Left ventricle myocardium superior (tissue), 1 donor: ENCODE data around the gene IQCB1. TPM values are rescaled to one million over a fixed set of nuclear protein-coding genes. Genes with fewer than 3 reads are reported as not detected.
"Not testable (repeated sequence)": the region's sequence is repeated elsewhere in the genome, so short reads cannot be mapped to it uniquely, and the experiment has no call there.

Source experiments
- ATAC-seq: fragments of 200-7000 bp; cut with Tn5 transposase; one replicate; pipeline ENCODE4 v1.9.1; 2020; ENCODE audit warnings: mild to moderate bottlenecking, moderate library complexity
- DNase-seq: peaks from one replicate; pipeline ENCODE4 v3.0.0-alpha.2; 2020
- intact Hi-C: fragments of 100-400 bp; cut with micrococcal nuclease; formaldehyde crosslinking; loops from one replicate; pipeline ENCODE4 v1.11.0; 2022
- long read RNA-seq: library from polyadenylated mRNA; unstranded; transcript quantifications from one replicate; pipeline ENCODE4 v2.0.0, GENCODE V29; 2021
- total RNA-seq: library from RNA; stranded (reverse); fragmentation: NEBNext Ultra II Directional; extraction: Animal tissue kit (Norgen Biotek cat#: 25700); gene quantifications from one replicate; pipeline ENCODE4 v1.2.1, GENCODE V29; 2021
- donor health status: DM: no; HTN: yes; CAD: no; lungs with severe emphysema.

IQCB1 gene, protein sequence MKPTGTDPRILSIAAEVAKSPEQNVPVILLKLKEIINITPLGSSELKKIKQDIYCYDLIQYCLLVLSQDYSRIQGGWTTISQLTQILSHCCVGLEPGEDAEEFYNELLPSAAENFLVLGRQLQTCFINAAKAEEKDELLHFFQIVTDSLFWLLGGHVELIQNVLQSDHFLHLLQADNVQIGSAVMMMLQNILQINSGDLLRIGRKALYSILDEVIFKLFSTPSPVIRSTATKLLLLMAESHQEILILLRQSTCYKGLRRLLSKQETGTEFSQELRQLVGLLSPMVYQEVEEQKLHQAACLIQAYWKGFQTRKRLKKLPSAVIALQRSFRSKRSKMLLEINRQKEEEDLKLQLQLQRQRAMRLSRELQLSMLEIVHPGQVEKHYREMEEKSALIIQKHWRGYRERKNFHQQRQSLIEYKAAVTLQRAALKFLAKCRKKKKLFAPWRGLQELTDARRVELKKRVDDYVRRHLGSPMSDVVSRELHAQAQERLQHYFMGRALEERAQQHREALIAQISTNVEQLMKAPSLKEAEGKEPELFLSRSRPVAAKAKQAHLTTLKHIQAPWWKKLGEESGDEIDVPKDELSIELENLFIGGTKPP
- total RNA-seq, result 6.3 TPM
- long read RNA-seq, transcript IQCB1-201 (15 exons, 2,594 nt), result major isoform, 10 of 19 reads
- long read RNA-seq, partial matches to known transcripts, result 2 of 19 reads
- long read RNA-seq, other reads (novel, unspliced or antisense), result 6 of 19 reads

DNA sequence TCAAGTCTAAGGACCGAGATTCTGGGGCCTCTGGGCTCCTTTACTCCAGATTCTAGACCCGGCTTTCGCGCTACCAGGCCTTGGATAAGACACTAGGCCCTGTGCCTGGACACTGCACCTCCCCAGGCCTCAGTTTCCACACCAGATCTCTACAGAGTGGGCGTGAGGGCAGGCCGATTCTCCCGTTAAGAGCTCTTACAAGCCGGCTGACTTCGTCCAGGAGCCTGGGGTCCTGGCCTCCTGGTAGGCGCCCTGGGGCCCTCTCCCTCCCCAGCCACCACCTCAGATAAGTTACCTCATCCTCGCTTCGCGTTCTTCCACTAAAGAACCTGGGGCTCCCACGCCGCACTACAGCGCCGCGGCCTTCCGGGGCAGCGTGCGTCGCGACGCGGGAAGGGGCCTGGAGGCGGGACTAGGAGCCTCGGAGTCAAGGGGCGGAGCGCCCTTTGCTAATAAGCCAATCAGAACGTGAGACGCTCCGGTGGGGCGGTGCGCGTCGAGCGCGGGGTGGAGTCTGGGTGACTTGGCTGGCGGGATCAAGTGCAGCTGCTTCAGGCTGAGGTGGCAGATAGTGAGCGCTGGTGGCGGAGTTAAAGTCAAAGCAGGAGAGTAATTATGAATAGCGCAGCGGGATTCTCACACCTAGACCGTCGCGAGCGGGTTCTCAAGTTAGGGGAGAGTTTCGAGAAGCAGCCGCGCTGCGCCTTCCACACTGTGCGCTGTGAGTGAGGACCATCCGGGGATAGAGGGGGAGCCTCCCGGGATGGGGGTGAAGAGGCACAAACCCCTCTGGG lies at the start of gene IQCB1, which contains the start of gene EAF2:
Gene IQCB1 (minus strand): TSS at position 390 of the 794 bp plus-strand sequence. CDS start 6,100 bp downstream, outside the sequence.
Gene EAF2 (plus strand): TSS at position 539 of the 794 bp plus-strand sequence. CDS start 77 bp downstream, at position 616.
- DNase-seq (peak; percentile 97), ATAC-seq (peak; percentile 100)
- intact Hi-C loops, result loop anchor here (5.0 kb wide), 1 partner anchor 83 kb away; no protein-coding TSS in a partner anchor

DNA sequence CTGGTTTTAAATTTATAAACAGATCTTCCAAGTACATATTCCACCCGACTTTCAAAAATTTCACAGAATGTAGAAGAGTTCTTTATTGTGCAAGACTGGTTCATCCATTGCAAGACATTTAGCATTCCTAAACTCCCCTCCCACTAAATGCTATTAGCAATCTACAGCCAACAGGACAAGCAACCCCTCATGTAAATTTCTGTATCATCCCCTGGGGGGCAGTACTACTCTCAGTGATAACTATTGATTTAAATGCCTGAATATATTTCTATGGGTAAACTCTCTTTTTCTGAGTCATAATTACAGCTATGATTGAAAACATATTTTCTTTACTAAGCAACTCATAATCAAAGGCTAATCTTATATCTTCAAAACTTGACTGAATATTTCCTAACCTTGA lies 48.6 kb upstream of the IQCB1 start:
- DNase-seq, result no peak
- intact Hi-C loops, result no loop called here
- ATAC-seq, result no peak

DNA sequence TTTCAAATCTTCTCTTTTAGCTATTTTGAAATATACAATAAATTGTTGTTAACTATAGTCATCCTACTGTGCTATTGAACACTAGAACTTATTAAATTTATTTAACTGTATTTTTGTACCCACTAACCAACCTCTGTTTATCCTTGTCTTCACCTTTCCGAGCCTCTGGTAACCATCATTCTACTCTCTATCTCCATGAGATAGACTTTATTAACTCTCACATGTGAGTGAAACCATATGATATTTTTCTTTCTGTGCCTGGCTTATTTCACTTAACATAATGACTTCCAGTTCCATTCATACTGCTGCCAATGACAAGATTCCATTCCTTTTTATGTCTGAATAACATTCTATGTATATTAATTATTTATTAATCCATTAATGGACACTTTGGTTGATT lies 43.6 kb upstream of the IQCB1 start:
- no peak for ATAC-seq
- intact Hi-C loops, result no loop called here
- no peak for DNase-seq

DNA sequence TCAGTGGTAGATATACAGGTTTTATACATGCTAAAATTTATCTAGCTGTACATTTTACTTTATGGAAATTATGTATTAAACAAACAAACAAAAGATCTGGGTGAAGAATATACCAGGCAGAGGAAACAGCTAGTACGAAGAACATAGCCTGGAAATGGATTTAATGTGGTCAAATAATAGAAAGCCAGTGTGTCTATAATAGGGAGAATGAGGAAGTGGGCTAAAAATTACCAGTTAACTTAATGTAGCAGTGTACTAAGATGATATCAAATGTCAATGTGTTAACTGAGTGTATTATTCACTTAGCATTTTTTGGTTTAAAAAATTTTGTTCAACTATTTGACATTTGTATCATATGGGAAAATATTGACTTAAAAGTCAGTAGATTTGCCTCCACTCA lies 36.6 kb upstream of the IQCB1 start:
- intact Hi-C loops, result no loop called here
- ATAC-seq, result no peak
- DNase-seq, result no peak

DNA sequence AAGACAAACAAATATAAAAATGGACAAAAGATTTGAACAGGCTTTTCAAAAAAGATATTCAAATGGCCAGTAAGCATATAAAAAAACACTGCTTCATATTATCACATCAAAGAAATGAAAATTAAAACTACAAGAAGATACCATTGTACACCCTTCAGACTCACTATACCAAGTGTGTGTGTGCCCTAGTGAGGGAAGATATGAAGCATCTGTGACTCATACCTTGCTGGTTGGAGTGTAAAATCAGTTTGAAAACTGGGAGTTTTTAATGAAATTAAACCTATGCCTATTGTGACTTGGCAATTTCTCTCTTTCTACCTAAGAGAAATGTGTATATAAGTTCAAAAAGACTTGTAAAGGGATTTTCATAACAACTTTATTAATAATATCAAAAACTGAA lies 35.9 kb upstream of the IQCB1 start:
- intact Hi-C loops, result no loop called here
- DNase-seq, result no peak
- no peak for ATAC-seq

DNA sequence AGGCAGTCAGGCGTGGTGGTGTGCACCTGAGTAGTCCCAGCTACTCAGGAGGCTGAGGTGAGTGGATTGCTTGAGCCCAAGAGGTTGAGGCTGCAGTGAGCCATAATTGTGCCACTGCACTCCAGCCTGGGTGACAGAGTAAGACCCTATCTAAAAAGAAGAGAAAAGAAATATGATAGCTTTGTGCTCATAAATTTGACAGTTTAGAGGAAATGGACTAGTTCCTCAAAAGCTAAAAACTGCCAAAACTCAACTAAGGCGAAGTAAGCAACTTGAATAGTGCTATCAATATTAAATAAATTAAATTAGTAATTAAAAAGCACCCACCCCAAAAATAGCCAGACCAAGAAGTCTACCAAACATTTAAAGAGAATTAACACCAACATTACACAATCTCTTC lies 34.9 kb upstream of the IQCB1 start:
- ATAC-seq (no peak), DNase-seq (no peak)
- intact Hi-C loops, result no loop called here

DNA sequence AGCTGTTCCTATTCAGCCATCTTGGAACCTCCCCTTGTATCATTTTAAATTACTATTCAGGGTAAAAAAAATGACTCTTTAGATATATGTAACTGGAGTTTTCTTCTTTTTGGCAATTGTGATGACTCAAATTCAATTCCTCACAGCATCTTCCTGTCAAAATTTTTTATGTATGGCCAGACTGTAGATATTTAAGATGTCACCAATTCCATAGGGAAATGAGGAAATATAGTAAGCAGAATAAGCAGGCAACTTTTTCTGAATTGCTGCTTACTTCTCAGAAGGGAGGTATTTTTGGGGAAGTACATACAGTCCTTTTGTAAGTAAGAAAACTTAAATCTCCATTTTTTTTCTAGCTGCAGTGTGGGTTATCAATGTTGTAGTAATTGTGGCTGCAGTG lies 28.9 kb upstream of the IQCB1 start:
- no peak for DNase-seq
- intact Hi-C loops, result no loop called here
- no peak for ATAC-seq

DNA sequence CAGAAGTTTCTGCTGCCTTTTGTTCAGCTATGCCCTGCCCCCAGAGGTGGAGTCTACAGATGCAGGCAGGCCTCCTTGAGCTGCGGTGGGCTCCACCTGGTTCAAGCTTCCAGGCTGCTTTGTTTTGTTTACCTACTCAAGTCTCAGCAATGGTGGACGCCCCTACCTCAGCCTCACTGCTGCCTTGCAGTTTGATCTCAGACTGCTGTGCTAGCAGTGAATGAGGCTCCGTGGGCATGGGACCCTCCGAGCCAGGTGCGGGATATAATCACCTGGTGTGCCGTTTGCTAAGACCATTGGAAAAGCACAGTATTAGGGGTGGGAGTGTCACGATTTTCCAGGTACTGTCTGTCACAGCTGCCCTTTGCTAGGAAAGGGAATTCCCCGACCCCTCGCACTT lies 28.4 kb upstream of the IQCB1 start:
- DNase-seq, intact Hi-C loops, ATAC-seq: not testable (repeated sequence)

DNA sequence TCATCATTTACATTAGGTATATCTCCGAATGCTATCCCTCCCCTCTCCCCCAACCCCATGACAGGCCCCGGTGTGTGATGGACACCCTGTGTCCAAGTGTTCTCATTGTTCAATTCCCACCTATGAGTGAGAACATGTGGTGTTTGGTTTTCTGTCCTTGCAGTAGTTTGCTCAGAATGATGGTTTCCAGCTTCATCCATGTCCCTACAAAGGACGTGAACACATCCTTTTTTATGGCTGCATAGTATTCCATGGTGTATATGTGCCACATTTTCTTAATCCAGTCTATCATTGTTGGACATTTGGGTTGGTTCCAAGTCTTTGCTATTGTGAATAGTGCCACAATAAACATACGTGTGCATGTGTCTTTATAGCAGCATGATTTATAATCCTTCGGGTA lies 22.9 kb upstream of the IQCB1 start:
- DNase-seq, intact Hi-C loops, ATAC-seq: not testable (repeated sequence)

DNA sequence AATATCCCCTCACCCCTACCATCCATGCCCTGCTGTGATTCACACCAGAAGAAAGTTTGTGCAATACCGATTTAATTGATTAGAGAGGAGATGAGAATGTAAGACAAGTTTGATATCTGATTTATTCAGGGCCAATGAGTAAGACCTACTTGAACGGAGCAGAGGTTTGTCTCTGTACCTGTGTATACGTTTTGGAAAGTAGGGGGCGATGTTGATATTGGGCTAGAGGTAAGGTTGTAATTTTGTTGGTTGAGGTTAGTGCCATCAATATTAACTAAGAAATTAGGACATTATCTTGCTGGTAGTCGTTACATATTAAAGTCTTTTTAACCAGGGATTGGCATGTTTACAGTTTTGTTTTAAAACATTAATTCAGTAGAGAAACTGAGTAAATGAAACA lies 20.7 kb upstream of the IQCB1 start:
- ATAC-seq (no peak), DNase-seq (no peak)
- intact Hi-C loops, result no loop called here

DNA sequence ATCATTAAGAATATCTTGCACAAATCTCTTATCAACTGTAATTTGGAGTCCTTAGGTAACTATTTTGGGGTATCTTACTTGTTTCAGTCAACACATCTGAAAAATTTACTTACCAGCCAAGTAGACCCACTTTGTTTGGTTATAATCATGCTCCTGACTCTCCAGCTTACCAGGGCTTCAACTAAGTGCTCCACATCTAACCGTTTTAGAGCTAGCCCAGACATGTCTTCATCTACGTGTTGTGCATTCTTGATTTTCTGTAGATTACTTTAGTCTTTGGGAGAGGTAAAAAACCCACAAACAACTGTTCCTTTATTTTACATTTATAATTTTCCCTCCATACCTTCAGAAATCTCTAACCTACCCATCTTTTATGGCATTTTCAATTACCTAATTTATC lies 17.4 kb upstream of the IQCB1 start:
- DNase-seq (no peak), ATAC-seq (no peak)
- intact Hi-C loops, result no loop called here

DNA sequence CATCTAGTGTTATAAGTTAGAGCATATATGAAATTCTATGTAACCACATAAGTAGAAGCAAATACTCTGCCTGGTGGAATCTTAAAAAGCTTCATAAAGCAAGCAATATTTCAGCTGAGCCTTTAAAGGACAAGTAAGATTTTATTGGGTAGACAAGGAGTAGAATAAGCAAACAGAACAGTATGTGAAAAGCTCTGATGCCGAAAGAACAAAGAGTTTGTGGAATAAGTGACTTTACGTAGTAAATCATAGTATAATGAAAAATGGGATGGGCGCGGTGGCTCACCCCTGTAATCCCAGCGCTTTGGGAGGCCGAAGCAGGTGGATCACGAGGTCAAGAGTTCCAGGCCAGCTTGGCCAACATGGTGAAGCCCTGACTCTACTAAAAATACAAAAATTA lies 10.0 kb upstream of the IQCB1 start:
- no peak for DNase-seq
- no peak for ATAC-seq

DNA sequence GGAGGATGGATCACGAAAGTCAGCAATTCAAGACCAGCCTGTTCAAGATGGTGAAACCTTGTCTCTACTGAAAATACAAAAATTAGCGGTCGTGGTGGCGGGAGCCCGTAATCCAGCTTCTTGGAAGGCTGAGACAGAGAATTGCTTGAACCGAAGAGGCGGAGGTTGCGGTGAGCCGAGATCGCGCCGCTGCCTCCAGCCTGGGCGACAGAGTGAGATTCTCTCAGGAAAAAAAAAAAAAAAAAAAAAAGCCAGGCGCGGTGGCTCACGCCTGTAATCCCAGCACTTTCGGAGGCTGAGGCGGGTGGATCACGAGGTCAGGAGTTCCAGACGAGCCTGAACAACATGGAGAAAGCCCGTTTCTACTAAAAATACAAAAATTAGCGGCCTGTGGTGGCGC lies 5.1 kb upstream of the IQCB1 start:
- intact Hi-C loops, result loop anchor here (5.0 kb wide), 1 partner anchor 88 kb away; no protein-coding TSS in a partner anchor
- DNase-seq (no peak), ATAC-seq (no peak)

More for the DNA sequence above, 10.0 kb upstream of the IQCB1 start:
- intact Hi-C loops, result no loop called here

DNA sequence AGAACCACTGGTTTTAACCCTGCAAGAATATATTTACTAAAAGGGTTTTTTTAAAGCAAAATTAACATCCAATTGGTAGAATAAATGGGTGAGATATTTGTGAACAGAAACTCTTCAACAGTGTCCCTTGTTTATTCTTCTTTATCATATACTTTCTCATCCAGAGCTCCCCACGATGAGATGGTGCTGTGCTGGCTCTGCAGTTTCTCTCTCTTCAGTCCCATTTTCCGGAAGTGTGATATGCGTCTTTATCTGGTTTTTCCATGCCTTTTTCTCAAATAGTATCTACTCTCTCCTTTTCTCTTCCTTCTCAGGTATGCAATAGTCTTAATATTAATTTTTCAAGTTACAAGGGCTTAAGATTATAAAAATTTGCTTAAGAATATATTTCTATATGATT lies 1.6 kb upstream of the IQCB1 start:
- intact Hi-C loops, result loop anchor here (5.0 kb wide), 1 partner anchor 84 kb away; no protein-coding TSS in a partner anchor
- no peak for DNase-seq
- ATAC-seq, result no peak

DNA sequence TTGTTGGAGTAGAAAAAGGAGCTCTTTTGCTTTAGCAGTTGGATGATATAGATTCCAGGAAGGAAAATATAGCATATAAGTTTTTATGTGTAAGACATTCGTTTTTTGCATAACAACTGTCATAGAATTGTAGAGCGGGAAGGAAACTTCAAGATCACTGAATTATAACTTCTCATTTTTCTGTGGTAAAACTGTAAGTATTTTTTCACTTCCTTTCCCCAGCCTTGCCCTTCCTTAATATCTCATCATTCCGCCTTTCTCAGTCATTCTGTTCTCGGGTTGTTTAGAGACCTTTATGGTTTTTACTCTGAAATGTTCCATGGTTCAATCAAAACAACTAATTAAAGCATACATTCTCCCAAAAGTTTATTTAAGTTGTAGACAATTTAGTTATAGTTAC lies 1.2 kb upstream of the IQCB1 start:
- ATAC-seq (no peak), DNase-seq (no peak)
- intact Hi-C loops, result loop anchor here (5.0 kb wide), 1 partner anchor 84 kb away; no protein-coding TSS in a partner anchor

DNA sequence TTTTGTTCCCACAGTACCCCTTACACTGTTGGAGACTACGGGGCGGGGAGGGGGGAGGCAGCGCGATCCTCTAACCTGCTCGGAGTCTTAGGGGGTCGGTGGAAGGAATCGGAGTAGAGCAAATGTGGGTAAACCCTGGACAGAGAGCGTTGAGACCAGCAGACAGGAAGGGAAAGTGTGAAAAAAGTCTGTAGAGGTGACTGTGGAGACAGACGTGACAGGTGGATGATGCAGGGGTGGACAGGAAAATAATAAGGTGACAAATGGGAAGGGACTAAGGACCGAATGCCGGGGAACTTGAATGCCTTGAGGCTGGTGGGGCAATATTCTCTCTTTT lies 573 bp upstream of the IQCB1 start:
- DNase-seq (no peak), ATAC-seq (peak; percentile 30)
- intact Hi-C loops, result loop anchor here (5.0 kb wide), 1 partner anchor 83 kb away; no protein-coding TSS in a partner anchor

DNA sequence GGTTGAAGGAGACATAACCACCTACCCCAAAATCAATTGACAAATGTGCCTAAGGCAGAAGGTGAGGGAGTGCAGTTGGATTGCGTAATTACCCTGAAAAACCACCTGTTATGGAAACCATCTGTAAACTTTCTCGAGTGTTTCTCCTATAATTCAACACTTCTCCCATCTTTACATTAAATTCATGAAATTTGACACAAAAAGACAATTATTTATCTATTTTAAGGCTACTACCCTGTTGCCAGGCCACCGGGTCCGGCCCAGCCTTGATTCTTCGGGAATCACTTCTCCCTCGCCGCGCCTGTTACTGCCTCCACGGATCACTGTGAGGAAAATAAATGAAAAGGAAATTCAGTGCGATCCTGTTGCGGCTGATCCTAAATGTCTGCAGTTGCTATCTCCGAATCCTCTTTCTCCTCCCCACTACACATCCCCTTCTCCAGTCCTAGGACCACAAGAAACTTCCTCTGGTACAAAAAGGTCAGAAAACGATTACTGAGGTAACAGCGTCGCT lies 646 bp downstream of the IQCB1 start:
- peak; percentile 11 for ATAC-seq
- intact Hi-C loops, result no loop called here
- no peak for DNase-seq

DNA sequence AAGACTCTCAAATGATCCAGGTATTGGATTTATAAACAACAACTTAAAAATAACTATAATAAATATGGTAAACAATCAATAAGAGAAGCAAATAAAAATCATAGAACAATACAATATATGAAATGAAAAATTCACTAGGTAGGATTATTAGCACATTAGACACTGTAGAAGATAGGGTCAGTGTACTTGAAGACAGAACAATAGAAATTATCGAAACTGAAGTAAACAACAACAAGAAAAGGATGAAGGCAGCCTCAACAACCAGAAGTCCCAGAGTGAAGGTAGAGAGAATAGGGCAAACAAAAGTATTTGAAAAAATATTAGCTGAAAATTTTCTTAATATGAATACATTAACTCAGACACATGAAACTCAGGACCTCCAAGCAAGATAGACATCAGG lies 11.9 kb downstream of the IQCB1 start:
- ATAC-seq (no peak), DNase-seq (no peak)
- intact Hi-C loops, result no loop called here

DNA sequence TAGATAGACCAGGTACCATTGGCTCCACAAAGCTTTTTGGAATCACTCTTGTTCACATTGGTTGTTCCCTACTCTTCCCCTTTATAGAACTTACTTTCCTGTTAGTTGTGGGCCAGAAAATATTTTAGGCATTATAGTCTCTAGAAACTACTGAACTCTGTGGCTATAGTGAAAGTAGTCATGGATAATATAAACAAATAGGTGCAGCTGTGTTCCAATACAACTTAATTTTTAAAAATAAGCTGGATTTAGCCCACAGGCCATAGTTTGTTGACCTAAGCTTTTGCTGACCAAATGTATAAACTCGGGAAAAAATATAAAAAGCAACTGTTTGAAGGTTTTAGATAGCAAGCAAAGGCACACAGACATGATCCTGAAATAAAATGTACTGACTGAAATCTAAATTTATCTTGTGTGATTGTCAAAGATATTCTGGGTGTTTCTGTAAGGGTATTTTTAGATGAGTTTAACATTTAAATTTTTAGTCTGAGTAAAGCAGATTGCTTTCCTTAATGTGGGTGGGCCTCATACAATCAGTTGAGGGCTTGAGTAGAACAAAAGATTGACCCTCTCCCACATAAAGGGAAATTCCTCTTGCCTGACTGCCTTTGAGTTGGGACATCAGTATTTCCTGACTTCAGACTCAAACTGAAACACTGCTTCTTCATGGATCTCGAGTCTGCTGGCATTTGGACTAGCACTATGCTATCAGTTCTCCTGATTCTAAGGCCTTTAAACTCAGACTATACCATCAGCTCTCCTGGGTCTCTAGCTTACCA lies 13.2 kb downstream of the IQCB1 start:
- DNase-seq (no peak), ATAC-seq (no peak)
- intact Hi-C loops, result no loop called here
